ENCODE measurements around the gene PRPF6. TPM values are rescaled to one million over a fixed set of nuclear protein-coding genes. Genes with fewer than 3 reads are reported as not detected.

Gene PRPF6
- total RNA-seq, 4 donors from 2014 or later = 34.7 to 43.8 (median 40.2) TPM

DNA sequence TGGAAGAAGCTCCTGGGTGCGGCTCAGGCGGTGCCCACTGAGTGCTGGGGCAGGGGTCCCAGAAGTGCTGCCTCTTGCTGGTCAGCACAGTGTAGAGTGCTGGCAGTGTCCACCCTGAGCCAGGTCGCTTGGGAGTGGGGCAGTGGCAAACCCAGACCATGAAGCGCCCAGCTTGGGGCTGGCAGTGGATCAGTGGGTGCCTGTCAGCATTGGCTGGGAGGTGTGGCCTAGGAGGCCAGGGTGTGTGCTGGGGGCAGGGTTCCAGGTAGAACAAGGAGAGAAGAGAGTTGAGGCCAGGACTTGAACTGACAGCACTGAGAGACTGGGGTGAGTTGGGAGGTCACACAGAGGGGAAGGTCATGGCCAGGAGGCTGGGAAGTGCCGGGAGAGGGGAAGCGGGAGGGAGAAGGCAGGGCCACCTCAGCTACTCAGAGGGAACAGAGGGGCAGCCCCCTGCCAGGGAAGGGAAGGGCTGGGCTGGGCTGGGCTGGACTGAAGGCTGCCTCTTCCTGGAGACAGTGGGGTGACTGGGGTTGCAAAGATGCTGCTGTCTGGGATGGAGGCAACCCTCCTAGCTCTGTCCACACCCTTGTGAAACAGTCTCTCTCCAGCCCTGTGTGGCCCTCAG, 86.2 kb downstream of the PRPF6 start:
- no peak for ATAC-seq (ENCODE audit: low FRiP score)
- TF ChIP-seq CTCF (IDR thresholded peaks at IDR 0.05) = no peak
- no peak for DNase-seq (ENCODE audit: low spot score)

- TF ChIP-seq CTCF (IDR thresholded peaks at IDR 0.05) = no peak
- no peak for ATAC-seq (ENCODE audit: low FRiP score)
- DNase-seq (ENCODE audit: low spot score) = no peak
Measured at GRCh38 chr20:64067733-64068307, 86.9 kb downstream of the PRPF6 start.

DNA sequence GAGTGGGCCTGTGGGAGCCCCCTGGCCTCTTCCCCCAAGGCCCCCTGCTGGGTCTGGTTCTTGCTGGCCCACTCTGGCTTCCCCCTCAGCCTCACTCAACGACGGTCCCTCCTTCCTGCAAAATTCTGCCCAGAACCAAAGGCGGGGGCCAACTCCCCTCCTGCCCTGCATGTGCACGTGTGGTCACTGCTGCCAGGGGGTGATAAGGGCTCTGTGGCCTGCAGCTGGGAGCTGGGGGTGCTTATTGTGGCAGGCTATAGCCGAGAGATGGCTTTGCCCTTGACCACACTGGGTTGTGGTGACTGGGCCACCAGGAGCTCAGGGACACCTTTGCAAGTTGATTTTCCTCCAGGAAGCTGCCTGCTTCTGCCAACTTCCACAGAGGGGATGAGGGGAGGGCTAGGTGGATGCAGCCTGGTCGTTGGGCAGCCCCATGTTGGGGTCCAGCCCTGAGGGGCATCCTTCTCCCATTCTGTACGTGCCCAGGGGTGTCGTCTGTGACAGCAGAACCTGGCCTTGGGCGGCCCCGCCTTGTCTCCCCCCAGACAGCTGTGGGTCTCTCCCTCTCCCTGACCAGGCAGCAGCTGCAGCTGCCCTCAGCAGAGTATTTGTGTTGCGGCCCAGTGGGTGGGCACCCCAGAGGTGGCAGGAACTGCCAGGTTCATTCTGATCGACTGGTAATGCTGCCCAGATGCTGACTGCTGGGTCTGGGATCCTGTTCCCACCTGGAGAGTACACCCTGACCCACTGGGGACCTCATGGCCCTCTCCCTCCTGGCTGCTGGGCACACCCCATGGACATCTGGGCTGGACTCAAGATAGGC, 87.7 kb downstream of the PRPF6 start:
- no peak for DNase-seq (ENCODE audit: low spot score)
- no peak for TF ChIP-seq CTCF (IDR thresholded peaks at IDR 0.05)
- no peak for ATAC-seq (ENCODE audit: low FRiP score)

- DNase-seq (ENCODE audit: low spot score) (no peak), ATAC-seq (ENCODE audit: low FRiP score) (no peak)
- no peak for TF ChIP-seq CTCF (IDR thresholded peaks at IDR 0.05)
Measured at GRCh38 chr20:64069209-64069613, 88.3 kb downstream of the PRPF6 start.

DNA sequence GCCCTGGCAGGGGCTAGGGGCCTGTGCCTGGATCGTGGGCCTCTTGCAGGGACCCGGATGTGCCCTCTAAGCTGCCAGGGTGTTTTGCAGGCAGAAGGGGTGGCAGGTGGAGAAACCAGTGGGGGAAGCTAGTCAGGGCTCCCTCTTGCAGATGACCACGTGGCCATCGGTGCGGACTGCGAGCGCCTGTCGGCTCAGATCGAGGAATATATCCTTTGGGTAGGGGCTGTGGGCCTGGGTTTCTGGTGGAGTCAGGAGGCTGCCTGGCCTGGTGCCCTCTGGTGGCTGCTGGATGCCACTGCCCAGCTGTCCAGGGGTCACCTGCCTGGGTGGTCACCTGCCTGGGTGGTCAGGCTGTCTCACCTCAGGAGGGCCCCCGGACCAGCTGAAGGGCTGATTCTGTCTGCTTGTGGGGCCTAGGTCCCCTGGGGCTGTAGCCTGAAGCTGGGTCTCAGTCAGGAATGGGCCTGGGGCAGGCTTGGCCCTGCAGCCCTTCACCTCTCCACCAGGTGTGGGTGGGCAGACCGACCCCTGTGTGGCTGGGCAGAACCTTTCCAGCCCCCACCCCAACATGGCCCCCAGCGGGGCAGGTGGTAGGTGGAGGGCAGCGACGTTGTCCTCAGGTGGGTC, 88.8 kb downstream of the PRPF6 start:
- ATAC-seq (ENCODE audit: low FRiP score) (no peak), DNase-seq (ENCODE audit: low spot score) (no peak)
- TF ChIP-seq CTCF (IDR thresholded peaks at IDR 0.05) = peak in 1 of 3 donors; percentile 29

DNA sequence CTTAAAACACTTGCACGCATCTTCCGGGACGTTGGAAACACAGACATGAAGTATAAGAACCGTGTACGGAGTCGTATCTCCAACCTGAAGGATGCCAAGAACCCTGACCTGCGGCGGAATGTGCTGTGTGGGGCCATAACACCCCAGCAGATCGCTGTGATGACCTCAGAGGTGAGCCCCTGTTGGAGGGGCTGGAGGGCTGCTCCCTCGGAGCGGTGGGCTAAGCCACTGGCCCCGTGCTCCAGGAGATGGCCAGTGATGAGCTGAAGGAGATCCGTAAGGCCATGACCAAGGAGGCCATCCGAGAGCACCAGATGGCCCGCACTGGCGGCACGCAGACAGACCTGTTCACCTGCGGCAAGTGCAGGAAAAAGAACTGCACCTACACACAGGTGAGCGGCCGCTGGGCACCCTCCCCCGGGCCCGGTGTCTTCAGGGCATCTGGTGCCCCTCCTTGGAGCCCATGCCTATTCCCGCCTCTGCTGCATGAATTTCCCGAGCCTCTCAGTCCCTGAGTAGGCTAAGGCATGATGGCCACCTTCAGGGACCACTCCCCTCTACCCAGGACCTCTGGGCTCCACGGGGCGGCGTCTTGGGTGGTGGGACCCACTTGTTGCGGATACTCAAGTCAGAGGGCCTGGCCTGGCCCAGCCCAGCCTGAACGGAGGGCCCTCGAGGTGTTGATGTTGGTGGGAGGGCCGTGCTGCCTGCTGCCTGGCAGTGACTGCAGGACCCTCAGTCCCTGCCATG, 89.5 kb downstream of the PRPF6 start:
- no peak for TF ChIP-seq CTCF (IDR thresholded peaks at IDR 0.05)
- DNase-seq (ENCODE audit: low spot score) = no peak
- ATAC-seq (ENCODE audit: low FRiP score) = no peak
